Mesothelial cell of epicardium (in vitro differentiated cells): Measurements from ENCODE around the gene MGAT5B. TPM values are rescaled to one million over a fixed set of nuclear protein-coding genes. Genes with fewer than 3 reads are reported as not detected.

ENCODE experiments used
- DNase-seq, 2 experiments: peaks; one replicate each; pipeline ENCODE4 v3.0.0; 2021; ENCODE audit warnings: low spot score in 2 of 2; ENCODE audit not compliant: unreplicated experiment in 2 of 2
- H3K27ac Mint-ChIP-seq: 2 replicates; pipeline ENCODE4 v1.8.0; 2021; ENCODE audit warnings: mixed read lengths
- H3K27me3 Mint-ChIP-seq: 2 replicates; pipeline ENCODE4 v1.8.0; 2021; ENCODE audit warnings: low read depth, mixed read lengths
- H3K36me3 Mint-ChIP-seq: 2 replicates; pipeline ENCODE4 v1.8.0; 2021; ENCODE audit warnings: mixed read lengths
- H3K4me1 Mint-ChIP-seq: 2 replicates; pipeline ENCODE4 v1.8.0; 2021; ENCODE audit warnings: mixed read lengths
- H3K4me3 Mint-ChIP-seq: 2 replicates; pipeline ENCODE4 v1.8.0; 2021; ENCODE audit warnings: mild to moderate bottlenecking, moderate library complexity, mixed read lengths
- H3K9me3 Mint-ChIP-seq: 2 replicates; pipeline ENCODE4 v1.8.0; 2021; ENCODE audit warnings: mixed read lengths
- CTCF ChIP-seq: fragments of 200-600 bp; sonication (generic); IDR thresholded peaks from one replicate; pipeline ENCODE4 v1.5.0; 2021; ENCODE audit warnings: antibody characterized with exemption; ENCODE audit not compliant: unreplicated experiment
- total RNA-seq: library from RNA; stranded (reverse); gene quantifications from 3 replicates; pipeline ENCODE4 v1.2.1, GENCODE V29; 2021

MGAT5B gene
- total RNA-seq, 1 donor from 2014 or later: 0.78 TPM

- Mint-ChIP-seq H3K9me3 (no peaks in the 10 kb centered on the region), H3K4me3 (no peak overlapping the region), H3K27me3 (peaks cover 62% of the 10 kb centered on the region), H3K36me3 (no peaks in the 10 kb centered on the region), H3K27ac (no peak overlapping the region), H3K4me1 (no peaks in the 10 kb centered on the region)
- TF ChIP-seq CTCF: no peak
- DNase-seq: no peak
Observed at GRCh38 chr17:76918811-76919210, 50.6 kb downstream of the MGAT5B start.

DNA sequence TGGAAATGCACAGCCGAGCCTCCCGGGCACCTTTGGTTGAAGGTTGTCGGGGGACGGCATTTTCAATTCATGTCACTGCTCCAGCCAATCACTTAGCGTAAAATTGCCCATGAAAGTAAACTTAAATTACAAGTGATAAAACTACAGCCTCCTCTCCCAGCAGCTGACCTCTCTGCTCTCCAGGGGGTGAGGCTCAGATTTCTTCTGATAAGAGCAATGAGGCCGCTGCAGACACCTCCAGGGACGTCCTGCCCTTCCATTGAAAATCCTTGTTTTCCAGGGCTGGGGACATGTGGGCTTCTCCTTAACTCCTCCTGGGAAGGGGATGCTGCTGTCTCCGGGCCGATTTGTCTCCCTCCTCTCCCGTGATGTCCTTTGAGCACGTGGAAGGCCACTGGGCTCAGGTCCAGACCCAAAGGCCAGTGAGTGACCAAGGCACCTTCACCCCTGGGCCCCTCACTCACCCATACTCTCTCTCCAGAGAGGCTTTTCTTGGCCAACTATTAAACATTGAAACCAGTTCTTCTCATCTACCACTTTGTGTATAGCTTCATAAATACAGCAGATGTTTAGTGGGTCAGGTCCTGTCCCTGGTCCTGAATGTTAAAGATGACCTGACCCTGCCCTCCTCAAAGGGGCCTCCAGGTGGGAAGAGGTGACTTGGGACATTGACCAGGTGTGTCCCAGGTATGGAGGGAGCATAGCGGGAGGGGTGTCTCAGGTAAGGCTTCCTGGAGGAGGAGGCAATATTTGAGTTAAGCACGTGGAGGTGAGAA, 52.3 kb downstream of the MGAT5B start:
- H3K9me3 Mint-ChIP-seq: no peaks in the 10 kb centered on the region
- no peaks in the 10 kb centered on the region for H3K36me3 Mint-ChIP-seq
- H3K4me3 Mint-ChIP-seq: no peak overlapping the region
- peaks cover 60% of the 10 kb centered on the region for H3K27me3 Mint-ChIP-seq
- TF ChIP-seq CTCF: no peak
- DNase-seq: no peak
- no peak overlapping the region for H3K27ac Mint-ChIP-seq
- no peaks in the 10 kb centered on the region for H3K4me1 Mint-ChIP-seq

- Mint-ChIP-seq H3K36me3 (no peaks in the 10 kb centered on the region), H3K4me1 (no peaks in the 10 kb centered on the region), H3K27me3 (peaks cover 57% of the 10 kb centered on the region), H3K9me3 (no peaks in the 10 kb centered on the region), H3K27ac (no peak overlapping the region), H3K4me3 (no peak overlapping the region)
- no peak for TF ChIP-seq CTCF
- DNase-seq: no peak
Observed at GRCh38 chr17:76921340-76922036, 53.3 kb downstream of the MGAT5B start.

- DNase-seq: no peak
- TF ChIP-seq CTCF: no peak
- Mint-ChIP-seq H3K9me3 (no peaks in the 10 kb centered on the region), H3K36me3 (no peaks in the 10 kb centered on the region), H3K27ac (no peak overlapping the region), H3K4me3 (no peak overlapping the region), H3K27me3 (peaks cover 52% of the 10 kb centered on the region), H3K4me1 (no peaks in the 10 kb centered on the region)
Observed at GRCh38 chr17:76922084-76922483, 53.9 kb downstream of the MGAT5B start.

DNA sequence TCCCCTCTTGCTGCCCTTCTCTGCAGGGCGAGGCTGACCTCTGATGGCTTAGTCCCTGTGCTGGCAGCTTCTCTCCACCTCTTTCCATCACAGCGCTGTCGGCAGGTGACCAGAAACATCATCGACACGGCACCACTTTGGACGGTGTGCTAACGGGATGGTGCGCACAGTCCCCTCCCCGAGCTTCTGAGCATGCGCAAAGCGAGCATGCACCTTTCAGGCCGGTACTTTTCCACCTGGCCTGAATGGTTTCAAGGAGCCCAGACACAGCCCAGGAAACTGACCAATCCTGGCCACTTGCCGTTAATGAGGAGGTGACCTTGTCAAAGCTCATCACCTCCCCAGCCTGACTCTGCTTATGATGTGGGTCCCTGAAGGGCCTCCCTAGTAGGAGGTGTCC, 54.8 kb downstream of the MGAT5B start:
- no peaks in the 10 kb centered on the region for H3K36me3 Mint-ChIP-seq
- H3K4me1 Mint-ChIP-seq: no peaks in the 10 kb centered on the region
- H3K4me3 Mint-ChIP-seq: no peak overlapping the region
- H3K9me3 Mint-ChIP-seq: no peaks in the 10 kb centered on the region
- peaks cover 57% of the 10 kb centered on the region for H3K27me3 Mint-ChIP-seq
- no peak for TF ChIP-seq CTCF
- DNase-seq: no peak
- no peak overlapping the region for H3K27ac Mint-ChIP-seq
